Keratinocyte (primary cell): ENCODE results near the gene ZMYND8.

Source experiments
- EZH2 ChIP-seq: IDR thresholded peaks from one replicate; pipeline ENCODE4 v1.6.1; 2012; ENCODE audit warnings: inconsistent platforms, mild to moderate bottlenecking, low read length, moderate library complexity
- TF ChIP-seq, protein P1 (sequence below), 3 experiments: IDR thresholded peaks in 1 of 3; conservative IDR thresholded peaks in 1 of 3; optimal IDR thresholded peaks in 1 of 3; 2 replicates in 2 of 3; 3 replicates in 1 of 3; pipeline versions ENCODE3 to v1.5.1; 2011; ENCODE audit warnings: low read length in 3 of 3, mild to moderate bottlenecking in 3 of 3, moderate library complexity in 2 of 3, control low read depth in 1 of 3, inconsistent platforms in 1 of 3; ENCODE audit not compliant: insufficient read depth in 2 of 3; ENCODE audit errors: extremely low read depth in 1 of 3

DNA sequence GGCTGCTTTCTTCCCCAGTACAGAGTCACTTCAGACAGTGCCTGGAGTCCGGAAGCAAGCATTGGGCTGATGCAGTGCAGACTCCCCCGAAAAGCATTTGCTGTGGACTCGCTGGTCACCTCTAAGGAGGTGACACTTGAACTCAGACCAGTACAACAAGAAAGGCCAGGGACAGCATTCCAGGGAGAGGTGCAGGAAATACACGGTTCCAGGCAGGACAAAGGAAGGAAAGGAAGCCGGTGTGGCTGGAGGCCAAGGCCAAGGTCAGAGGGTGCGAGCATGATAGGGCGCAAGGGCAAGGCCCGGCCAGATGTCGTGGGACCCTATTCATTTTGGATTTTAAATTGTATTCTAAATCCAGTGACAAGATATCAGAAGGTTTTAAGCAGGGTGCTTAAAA is 160.9 kb downstream of the ZMYND8 start:
- TF ChIP-seq, protein P1, sequence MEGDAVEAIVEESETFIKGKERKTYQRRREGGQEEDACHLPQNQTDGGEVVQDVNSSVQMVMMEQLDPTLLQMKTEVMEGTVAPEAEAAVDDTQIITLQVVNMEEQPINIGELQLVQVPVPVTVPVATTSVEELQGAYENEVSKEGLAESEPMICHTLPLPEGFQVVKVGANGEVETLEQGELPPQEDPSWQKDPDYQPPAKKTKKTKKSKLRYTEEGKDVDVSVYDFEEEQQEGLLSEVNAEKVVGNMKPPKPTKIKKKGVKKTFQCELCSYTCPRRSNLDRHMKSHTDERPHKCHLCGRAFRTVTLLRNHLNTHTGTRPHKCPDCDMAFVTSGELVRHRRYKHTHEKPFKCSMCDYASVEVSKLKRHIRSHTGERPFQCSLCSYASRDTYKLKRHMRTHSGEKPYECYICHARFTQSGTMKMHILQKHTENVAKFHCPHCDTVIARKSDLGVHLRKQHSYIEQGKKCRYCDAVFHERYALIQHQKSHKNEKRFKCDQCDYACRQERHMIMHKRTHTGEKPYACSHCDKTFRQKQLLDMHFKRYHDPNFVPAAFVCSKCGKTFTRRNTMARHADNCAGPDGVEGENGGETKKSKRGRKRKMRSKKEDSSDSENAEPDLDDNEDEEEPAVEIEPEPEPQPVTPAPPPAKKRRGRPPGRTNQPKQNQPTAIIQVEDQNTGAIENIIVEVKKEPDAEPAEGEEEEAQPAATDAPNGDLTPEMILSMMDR (optimal IDR thresholded peaks at IDR 0.05 in 1 of 3, IDR thresholded peaks at IDR 0.05 in 1 of 3, conservative IDR thresholded peaks at IDR 0.05 in 1 of 3; ENCODE audit: extremely low read depth in 1 of 3, insufficient read depth in 2 of 3, low read length in 3 of 3) = no peak
- TF ChIP-seq EZH2 = no peak
